GM12878 (cell line): Measurements from ENCODE around the gene AFG1L. TPM values are rescaled to one million over a fixed set of nuclear protein-coding genes. Genes with fewer than 3 reads are reported as not detected.

Source experiments
- ATAC-seq: fragments of 200-7000 bp; cut with Tn5 transposase; 3 replicates; pipeline ENCODE4 v1.9.1; 2020; ENCODE audit warnings: mild to moderate bottlenecking, moderate library complexity
- BruUV-seq: library from RNA; stranded (reverse); fragments of 400-500 nt; replicated peaks from 2 replicates; lab custom pipeline; 2021; lab: Mats Ljungman, UMichigan
- CTCF ChIA-PET: fragments of 300-600 bp; sonication (Branson Sonifier 250); formaldehyde crosslinking; extraction: SDS; loops from one replicate; lab custom pipeline; 2021; ENCODE audit warnings: inconsistent platforms; lab: Yijun Ruan, JAX
- POLR2A ChIA-PET: fragments of 350-600 bp; formaldehyde crosslinking; extraction: SDS; loops from one replicate; lab custom pipeline; 2021; ENCODE audit warnings: inconsistent platforms; lab: Charles Lee
- RAD21 ChIA-PET: fragments of 300-600 bp; sonication (Branson Sonifier 250); formaldehyde crosslinking; loops from one replicate; lab custom pipeline; 2023; ENCODE audit warnings: antibody characterized with exemption; ENCODE audit not compliant: unreplicated experiment; lab: Charles Lee
- SMC1A ChIA-PET: fragments of 300-600 bp; sonication (Branson Sonifier 250); formaldehyde crosslinking; loops from one replicate; lab custom pipeline; 2023; ENCODE audit not compliant: unreplicated experiment, uncharacterized antibody; lab: Charles Lee
- DNase-seq: peaks from one replicate; pipeline ENCODE4 v3.0.0-alpha.2; 2011; ENCODE audit warnings: low read depth, low spot score
- FAIRE-seq: peaks from 3 replicates; lab custom pipeline; 2011; peaks lifted over from hg19 to GRCh38; lab: Jason Lieb, UNC
- H2AFZ ChIP-seq: 2 replicates; pipeline ENCODE4 v1.6.0; 2011; ENCODE audit warnings: low read depth, low read length, control low read depth; ENCODE audit not compliant: control insufficient read depth
- H3K27ac ChIP-seq: 2 replicates; pipeline ENCODE4 v1.5.1; 2011; ENCODE audit warnings: control low read depth; ENCODE audit not compliant: control insufficient read depth, insufficient read depth
- H3K27me3 ChIP-seq, 2 experiments: replicated peaks in 1 of 2; 2 replicates each; pipeline versions ENCODE4 v1.6.0 to v1.6.1; 2011; ENCODE audit warnings: low read length in 1 of 2; ENCODE audit not compliant: control insufficient read depth in 2 of 2, insufficient read depth in 2 of 2
- H3K36me3 ChIP-seq, 2 experiments: 2 replicates each; pipeline ENCODE4 v1.5.1; 2011; ENCODE audit warnings: low read length in 1 of 2; ENCODE audit not compliant: control insufficient read depth in 2 of 2, insufficient read depth in 2 of 2
- H3K4me1 ChIP-seq: 2 replicates; pipeline ENCODE4 v1.6.1; 2011; ENCODE audit warnings: mild to moderate bottlenecking, low read length, moderate library complexity, mixed read lengths; ENCODE audit not compliant: control insufficient read depth, insufficient read depth
- H3K4me2 ChIP-seq: 2 replicates; pipeline ENCODE4 v1.6.0; 2011; ENCODE audit warnings: control low read depth; ENCODE audit not compliant: control insufficient read depth, insufficient read depth
- H3K4me3 ChIP-seq: fragments of 200-600 bp; sonication (generic); 2 replicates; pipeline ENCODE4 v1.5.1; 2016
- H3K79me2 ChIP-seq: 2 replicates; pipeline ENCODE4 v1.6.0; 2011; ENCODE audit warnings: low read length; ENCODE audit not compliant: control insufficient read depth, insufficient read depth
- H3K9ac ChIP-seq: 2 replicates; pipeline ENCODE4 v1.8.0; 2011; ENCODE audit warnings: low read length, control low read depth, mixed read lengths; ENCODE audit not compliant: control insufficient read depth, insufficient read depth
- H3K9me3 ChIP-seq: replicated peaks from 3 replicates; pipeline ENCODE4 v1.5.1; 2011; ENCODE audit warnings: mild to moderate bottlenecking, low read length; ENCODE audit not compliant: control insufficient read depth, insufficient read depth
- H4K20me1 ChIP-seq: 2 replicates; pipeline ENCODE4 v1.6.0; 2011; ENCODE audit not compliant: control insufficient read depth, insufficient read depth
- CHD1 ChIP-seq: IDR thresholded peaks from 2 replicates; pipeline ENCODE4 v1.6.1; 2012; ENCODE audit warnings: low read depth, low read length, improper control_type of control experiment
- CREB1 ChIP-seq: IDR thresholded peaks from 2 replicates; pipeline ENCODE4 v1.6.1; 2012; ENCODE audit warnings: low read depth, mild to moderate bottlenecking, inconsistent platforms
- HCFC1 ChIP-seq: fragments of 150-350 bp; IDR thresholded peaks from 2 replicates; pipeline ENCODE4 v1.6.1; 2014; ENCODE audit warnings: low read length
- IRF4 ChIP-seq: IDR thresholded peaks from 2 replicates; pipeline ENCODE4 v1.6.1; 2011; ENCODE audit warnings: low read depth, low read length
- MEF2A ChIP-seq: IDR thresholded peaks from 2 replicates; pipeline ENCODE4 v1.6.1; 2011; ENCODE audit warnings: low read depth, mild to moderate bottlenecking, low read length, moderate library complexity; ENCODE audit not compliant: insufficient read depth
- RB1 ChIP-seq: fragments of 450-650 bp; formaldehyde crosslinking; IDR thresholded peaks from 2 replicates; pipeline ENCODE4 v1.6.1; 2017; ENCODE audit warnings: mild to moderate bottlenecking, borderline replicate concordance
- RELA ChIP-seq: fragments of 450-650 bp; IDR thresholded peaks from 2 replicates; pipeline ENCODE4 v1.8.0; 2014; ENCODE audit warnings: borderline replicate concordance; ENCODE audit not compliant: partially characterized antibody
- SPI1 ChIP-seq: IDR thresholded peaks from 2 replicates; pipeline ENCODE4 v1.6.1; 2011; ENCODE audit warnings: low read depth, mild to moderate bottlenecking, low read length, moderate library complexity, borderline replicate concordance; ENCODE audit not compliant: insufficient read depth
- SREBF1 ChIP-seq: IDR thresholded peaks from 2 replicates; pipeline ENCODE4 v1.6.1; 2012; ENCODE audit warnings: mild to moderate bottlenecking, low read length
- SREBF2 ChIP-seq: IDR thresholded peaks from 2 replicates; pipeline ENCODE4 v1.6.1; 2012; ENCODE audit warnings: mild to moderate bottlenecking, low read length
- ZNF274 ChIP-seq: IDR thresholded peaks from one replicate; pipeline ENCODE4 v1.8.0; 2011; ENCODE audit not compliant: insufficient read length, insufficient read depth
- ZNF384 ChIP-seq: IDR thresholded peaks from 2 replicates; pipeline ENCODE4 v1.6.1; 2012; ENCODE audit warnings: low read depth, mild to moderate bottlenecking, low read length, improper control_type of control experiment, borderline replicate concordance
- ZNF622 ChIP-seq: fragments of 450-650 bp; IDR thresholded peaks from 2 replicates; pipeline ENCODE4 v1.6.1; 2017; ENCODE audit warnings: mild to moderate bottlenecking, inconsistent platforms
- WGBS: methylation state at CpG from one replicate; pipeline ENCODE4 v1.1.6; 2016; ENCODE audit warnings: low lambda C conversion rate; ENCODE audit not compliant: insufficient replicate concordance, insufficient coverage; ENCODE audit errors: missing lambda C conversion rate; 5-methylcytosine and 5-hydroxymethylcytosine counted together
- in situ Hi-C: fragments of 300-500 bp; cut with MboI; formaldehyde crosslinking; loops from 9 replicates; pipeline ENCODE4 v1.14.3; 2018; ENCODE audit warnings: mixed read lengths
- intact Hi-C: fragments of 100-400 bp; cut with micrococcal nuclease; formaldehyde crosslinking; loops from one replicate; pipeline ENCODE4 v1.14.2; 2022; ENCODE audit not compliant: unreplicated experiment
- polyA plus RNA-seq, 11 experiments: library from polyadenylated mRNA; depleted of rRNA in 4 of 11; unstranded in 6 of 11; stranded (reverse) in 5 of 11; fragments of >200 nt; fragmentation: Nextera tagmentation in 4 of 11; fragmentation: Illumina TruSeq in 1 of 11; extraction: Ambion mirVana in 4 of 11; extraction: Trizol in 1 of 11; gene quantifications; 1 replicate in 1 of 11; 2 replicates in 10 of 11; pipeline versions ENCODE4 v1.2.1 to v1.2.3, GENCODE V29; 2011 to 2016; ENCODE audit warnings: inconsistent platforms in 2 of 11, missing spikeins in 2 of 11, low read depth in 1 of 11
- total RNA-seq, 4 experiments: library from RNA; depleted of rRNA in 3 of 4; stranded (reverse); fragments of >200 nt in 3 of 4; fragmentation: Illumina TruSeq in 1 of 4; extraction: Trizol in 1 of 4; gene quantifications; 2 replicates each; pipeline versions ENCODE4 v1.2.1 to v1.2.3, GENCODE V29; 2013 to 2021
- TF ChIP-seq, protein P1 (sequence below): IDR thresholded peaks from 2 replicates; pipeline ENCODE4 v1.6.1; 2011; ENCODE audit warnings: borderline replicate concordance, low read depth, mild to moderate bottlenecking, moderate library complexity, low read length; ENCODE audit not compliant: insufficient read depth, poor library complexity, severe bottlenecking
- TF ChIP-seq, protein P2 (sequence below): fragments of 450-650 bp; IDR thresholded peaks from 2 replicates; pipeline ENCODE4 v1.6.1; 2018; ENCODE audit warnings: borderline replicate concordance, mild to moderate bottlenecking; ENCODE audit not compliant: partially characterized antibody

AFG1L gene
- total and polyA plus RNA-seq, 10 of the 15 experiments (the other 5 are each of a cell fraction or from before 2014, with no cell fraction given): 2.3 to 9.0 (median 4.3) TPM

DNA sequence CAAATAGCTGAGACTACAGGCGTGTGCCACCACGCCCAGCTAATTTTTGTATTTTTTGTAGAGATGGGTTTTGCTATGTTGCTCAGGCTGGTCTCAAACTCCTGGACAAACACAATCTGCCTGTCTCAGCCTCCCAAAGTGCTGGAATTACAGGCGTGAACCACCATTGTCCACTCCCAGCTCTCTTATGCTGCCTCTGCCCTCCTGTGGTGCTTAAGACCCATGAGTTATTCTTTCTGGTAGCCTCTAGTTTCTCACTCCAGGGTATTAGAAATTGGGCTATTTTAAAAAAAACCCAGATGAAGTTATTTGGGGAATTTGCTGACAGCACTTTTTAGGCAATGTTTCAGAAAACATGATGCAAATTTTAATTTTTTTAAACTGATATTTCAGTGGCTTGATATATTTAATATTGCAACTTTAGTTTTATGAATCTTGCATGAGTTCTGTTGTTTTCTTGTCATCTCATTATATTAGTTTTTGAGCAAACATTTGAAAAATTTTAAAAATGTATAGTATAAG lies 151.8 kb downstream of the AFG1L start:
- no peak overlapping the region for H3K4me3 ChIP-seq
- no peaks in the 10 kb centered on the region for H3K9me3 ChIP-seq
- no peaks in the 10 kb centered on the region for H3K36me3 ChIP-seq
- in situ Hi-C loops (no loop called here), intact Hi-C loops (no loop called here)
- no peaks in the 10 kb centered on the region for H3K27me3 ChIP-seq
- POLR2A ChIA-PET: no interaction called here
- no peaks in the 10 kb centered on the region for H4K20me1 ChIP-seq
- 92% methylated on average over 3 of the region's 3 CpGs for WGBS
- H3K9ac ChIP-seq: no peak overlapping the region
- no peaks in the 10 kb centered on the region for H3K4me1 ChIP-seq
- FAIRE-seq: no peak
- ATAC-seq: no peak
- RAD21 ChIA-PET: interaction anchor here (0.7 kb wide), 3 partner anchors 13 to 82 kb away, joined by 3 to 5 read pairs (median 4); no protein-coding TSS in a partner anchor
- DNase-seq: no peak
- SMC1A ChIA-PET: interaction anchor here (1.3 kb wide), 1 partner anchor 45 kb away, joined by 3 read pairs; no protein-coding TSS in a partner anchor
- H3K79me2 ChIP-seq: no peaks in the 10 kb centered on the region
- H3K4me2 ChIP-seq: no peak overlapping the region
- no peak overlapping the region for H2AFZ ChIP-seq
- H3K27ac ChIP-seq: no peak overlapping the region
- BruUV-seq: no TSS peak
- TF ChIP-seq, protein P1, sequence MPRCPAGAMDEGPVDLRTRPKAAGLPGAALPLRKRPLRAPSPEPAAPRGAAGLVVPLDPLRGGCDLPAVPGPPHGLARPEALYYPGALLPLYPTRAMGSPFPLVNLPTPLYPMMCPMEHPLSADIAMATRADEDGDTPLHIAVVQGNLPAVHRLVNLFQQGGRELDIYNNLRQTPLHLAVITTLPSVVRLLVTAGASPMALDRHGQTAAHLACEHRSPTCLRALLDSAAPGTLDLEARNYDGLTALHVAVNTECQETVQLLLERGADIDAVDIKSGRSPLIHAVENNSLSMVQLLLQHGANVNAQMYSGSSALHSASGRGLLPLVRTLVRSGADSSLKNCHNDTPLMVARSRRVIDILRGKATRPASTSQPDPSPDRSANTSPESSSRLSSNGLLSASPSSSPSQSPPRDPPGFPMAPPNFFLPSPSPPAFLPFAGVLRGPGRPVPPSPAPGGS: no peak
- TF ChIP-seq RB1: no peak
- no peak for TF ChIP-seq SREBF1
- TF ChIP-seq CREB1: no peak
- TF ChIP-seq ZNF384: no peak
- TF ChIP-seq CHD1: no peak
- TF ChIP-seq, all 136 proteins: peak for 0
- CTCF ChIA-PET: interaction anchor here (0.9 kb wide), 1 partner anchor 45 kb away, joined by 3 read pairs; no protein-coding TSS in a partner anchor

DNA sequence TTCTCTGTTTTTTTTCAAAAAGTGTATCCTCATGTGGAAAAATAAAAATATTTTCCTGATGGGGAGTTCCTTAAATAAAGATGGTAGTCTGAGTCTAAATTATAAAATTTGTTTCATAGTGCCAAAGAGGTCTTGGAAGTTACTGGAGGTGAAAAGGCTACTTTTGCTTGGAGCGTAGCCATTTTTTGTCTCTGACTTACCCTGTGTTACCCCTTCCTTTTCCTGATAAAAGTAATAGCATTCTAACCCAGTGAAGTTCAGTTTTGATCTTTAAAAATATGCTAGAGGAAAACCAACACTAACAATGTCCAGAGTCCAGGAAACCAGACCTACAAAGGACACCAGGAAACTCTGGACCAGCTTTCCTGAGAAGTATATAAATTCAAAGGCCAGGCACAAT lies 153.6 kb downstream of the AFG1L start:
- no TSS peak for BruUV-seq
- TF ChIP-seq MEF2A (no peak), IRF4 (no peak), HCFC1 (no peak), ZNF622 (no peak), RB1 (no peak), SREBF2 (no peak), ZNF274 (no peak), SPI1 (no peak), RELA (no peak)
- TF ChIP-seq, protein P2, sequence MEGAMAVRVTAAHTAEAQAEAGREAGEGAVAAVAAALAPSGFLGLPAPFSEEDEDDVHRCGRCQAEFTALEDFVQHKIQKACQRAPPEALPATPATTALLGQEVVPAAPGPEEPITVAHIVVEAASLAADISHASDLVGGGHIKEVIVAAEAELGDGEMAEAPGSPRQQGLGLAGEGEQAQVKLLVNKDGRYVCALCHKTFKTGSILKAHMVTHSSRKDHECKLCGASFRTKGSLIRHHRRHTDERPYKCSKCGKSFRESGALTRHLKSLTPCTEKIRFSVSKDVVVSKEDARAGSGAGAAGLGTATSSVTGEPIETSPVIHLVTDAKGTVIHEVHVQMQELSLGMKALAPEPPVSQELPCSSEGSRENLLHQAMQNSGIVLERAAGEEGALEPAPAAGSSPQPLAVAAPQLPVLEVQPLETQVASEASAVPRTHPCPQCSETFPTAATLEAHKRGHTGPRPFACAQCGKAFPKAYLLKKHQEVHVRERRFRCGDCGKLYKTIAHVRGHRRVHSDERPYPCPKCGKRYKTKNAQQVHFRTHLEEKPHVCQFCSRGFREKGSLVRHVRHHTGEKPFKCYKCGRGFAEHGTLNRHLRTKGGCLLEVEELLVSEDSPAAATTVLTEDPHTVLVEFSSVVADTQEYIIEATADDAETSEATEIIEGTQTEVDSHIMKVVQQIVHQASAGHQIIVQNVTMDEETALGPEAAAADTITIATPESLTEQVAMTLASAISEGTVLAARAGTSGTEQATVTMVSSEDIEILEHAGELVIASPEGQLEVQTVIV: no peak

More for the DNA sequence above, 153.6 kb downstream of the AFG1L start:
- Histone ChIP-seq H3K4me3 (no peak overlapping the region), H3K27me3 (no peaks in the 10 kb centered on the region), H2AFZ (no peak overlapping the region), H3K4me2 (no peak overlapping the region), H3K36me3 (no peaks in the 10 kb centered on the region), H3K27ac (no peak overlapping the region), H4K20me1 (no peaks in the 10 kb centered on the region), H3K4me1 (no peaks in the 10 kb centered on the region), H3K9ac (no peak overlapping the region), H3K79me2 (no peaks in the 10 kb centered on the region), H3K9me3 (no peaks in the 10 kb centered on the region)
- ATAC-seq (no peak), DNase-seq (no peak), FAIRE-seq (no peak)
- in situ Hi-C loops: no loop called here
- CTCF ChIA-PET: no interaction called here
- POLR2A ChIA-PET: no interaction called here
- intact Hi-C loops: no loop called here
- RAD21 ChIA-PET: no interaction called here
- WGBS: 94% methylated on average over 1 of the region's 1 CpG
- SMC1A ChIA-PET: no interaction called here
